ENCODE results near the gene RIN3. TPM values are rescaled to one million over a fixed set of nuclear protein-coding genes. Genes with fewer than 3 reads are reported as not detected.

The RIN3 gene
- total RNA-seq, 1 experiment from 2014 or later, result 10.9 TPM

GRCh38 chr14:92484132-92484823 lies 29.3 kb upstream of the RIN3 start:
- POLR2A ChIA-PET, result no interaction called here
- no TSS peak for BruUV-seq (replicated peaks)
- CTCF ChIA-PET, result no interaction called here
- intact Hi-C loops (cut with micrococcal nuclease; ENCODE audit: unreplicated experiment), result no loop called here
- no peak for DNase-seq (ENCODE audit: low read depth, low spot score)
- TF ChIP-seq POLR2AphosphoS5 (IDR thresholded peaks at IDR 0.05; ENCODE audit: low read depth, low read length) (no peak), SIN3A (IDR thresholded peaks at IDR 0.05; ENCODE audit: borderline replicate concordance, insufficient read depth, low read depth, low read length) (no peak), TCF7L2 (IDR thresholded peaks at IDR 0.05; ENCODE audit: low read depth, low read length) (no peak), REST (IDR thresholded peaks at IDR 0.05; ENCODE audit: insufficient read depth in 1 of 2, low read depth in 2 of 2, low read length in 1 of 2) (no peak), CTCF (IDR thresholded peaks at IDR 0.05) (no peak)
- in situ Hi-C loops (cut with HindIII; ENCODE audit: low pct_unique_long_range_greater_than_20kb, low sequenced_read_pairs), result no loop called here
- Histone ChIP-seq H3K4me1 (ENCODE audit: control insufficient read depth, insufficient read depth, low read length) (no peaks in the 10 kb centered on the region), H3K27me3 (ENCODE audit: control insufficient read depth, insufficient read depth, low read length) (no peaks in the 10 kb centered on the region), H3K9me3 (ENCODE audit: control insufficient read depth, insufficient read depth, low read depth, low read length) (no peaks in the 10 kb centered on the region), H3K4me3 (ENCODE audit: low read depth in 2 of 2, low read length in 2 of 2) (no peak overlapping the region), H3K36me3 (ENCODE audit: control insufficient read depth, insufficient read depth, low read length) (no peaks in the 10 kb centered on the region), H3K27ac (ENCODE audit: low read length) (no peak overlapping the region)
- ATAC-seq, result no peak

- ATAC-seq (no peak), DNase-seq (ENCODE audit: low read depth, low spot score) (no peak)
- no peak overlapping the region for H3K27ac ChIP-seq (ENCODE audit: low read length)
- intact Hi-C loops (cut with micrococcal nuclease; ENCODE audit: unreplicated experiment) (no loop called here), in situ Hi-C loops (cut with HindIII; ENCODE audit: low pct_unique_long_range_greater_than_20kb, low sequenced_read_pairs) (no loop called here)
- no peaks in the 10 kb centered on the region for H3K9me3 ChIP-seq (ENCODE audit: control insufficient read depth, insufficient read depth, low read depth, low read length)
- ChIA-PET POLR2A (no interaction called here), CTCF (interaction anchor here (0.5 kb wide), 1 partner anchor 187 kb away, joined by 4 read pairs; no protein-coding TSS in a partner anchor)
- no peaks in the 10 kb centered on the region for H3K36me3 ChIP-seq (ENCODE audit: control insufficient read depth, insufficient read depth, low read length)
- H3K4me3 ChIP-seq (ENCODE audit: low read depth in 2 of 2, low read length in 2 of 2), result no peak overlapping the region
- no peaks in the 10 kb centered on the region for H3K4me1 ChIP-seq (ENCODE audit: control insufficient read depth, insufficient read depth, low read length)
- TF ChIP-seq REST (IDR thresholded peaks at IDR 0.05; ENCODE audit: insufficient read depth in 1 of 2, low read depth in 2 of 2, low read length in 1 of 2) (no peak), SIN3A (IDR thresholded peaks at IDR 0.05; ENCODE audit: borderline replicate concordance, insufficient read depth, low read depth, low read length) (no peak), CTCF (IDR thresholded peaks at IDR 0.05) (no peak), POLR2AphosphoS5 (IDR thresholded peaks at IDR 0.05; ENCODE audit: low read depth, low read length) (no peak), TCF7L2 (IDR thresholded peaks at IDR 0.05; ENCODE audit: low read depth, low read length) (no peak)
- no peaks in the 10 kb centered on the region for H3K27me3 ChIP-seq (ENCODE audit: control insufficient read depth, insufficient read depth, low read length)
- no TSS peak for BruUV-seq (replicated peaks)
Measured at GRCh38 chr14:92486881-92487280, 26.7 kb upstream of the RIN3 start.

All from Panc1 (cell line).